HG03175 (cell line): Measurements from ENCODE around the gene CNTNAP2.

ENCODE experiments used
- ATAC-seq: cut with Tn5 transposase; IDR thresholded peaks from one replicate; pipeline ENCODE4 v1.9.1; 2021; ENCODE audit warnings: mild to moderate bottlenecking, moderate library complexity; ENCODE audit not compliant: unreplicated experiment

The CNTNAP2 gene

DNA sequence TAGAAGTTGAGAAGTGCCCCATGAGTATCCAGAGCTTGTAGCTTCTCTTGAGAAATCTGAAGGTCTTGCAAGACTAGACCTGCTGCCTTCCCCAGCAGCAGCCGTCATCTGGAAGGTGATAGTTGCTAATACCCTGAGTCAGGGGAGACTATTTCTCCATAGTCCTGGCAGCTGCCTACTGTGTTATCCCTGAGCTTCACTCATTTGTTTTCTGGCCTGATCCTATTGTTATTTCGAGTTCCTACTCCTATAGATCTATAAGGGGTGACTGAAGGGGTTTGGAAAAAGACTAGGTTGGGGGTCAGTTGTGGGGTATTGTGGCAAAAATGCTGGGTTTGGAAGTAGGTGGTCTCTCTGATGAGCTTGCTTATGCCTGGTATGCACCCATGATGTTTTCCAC, 297.8 kb downstream of the CNTNAP2 start:
- no peak for ATAC-seq

DNA sequence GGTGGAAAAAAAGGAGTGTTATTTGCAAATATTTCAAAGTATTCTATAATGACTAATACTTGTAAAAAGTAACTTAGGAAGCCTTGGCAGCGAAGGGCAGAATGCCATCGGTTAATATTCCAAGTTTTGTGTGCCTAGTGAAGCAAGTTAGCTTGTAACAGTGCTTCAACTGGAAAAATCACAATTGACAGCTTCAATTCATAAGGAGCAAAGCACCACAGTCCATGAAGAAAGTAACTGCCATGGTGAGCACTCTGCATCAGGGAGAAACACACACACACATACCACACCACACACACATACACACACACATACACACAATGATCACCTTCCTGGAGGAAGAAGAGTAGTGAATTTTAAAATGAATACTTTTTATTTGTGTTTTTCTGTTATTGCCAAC, 298.3 kb downstream of the CNTNAP2 start:
- no peak for ATAC-seq

DNA sequence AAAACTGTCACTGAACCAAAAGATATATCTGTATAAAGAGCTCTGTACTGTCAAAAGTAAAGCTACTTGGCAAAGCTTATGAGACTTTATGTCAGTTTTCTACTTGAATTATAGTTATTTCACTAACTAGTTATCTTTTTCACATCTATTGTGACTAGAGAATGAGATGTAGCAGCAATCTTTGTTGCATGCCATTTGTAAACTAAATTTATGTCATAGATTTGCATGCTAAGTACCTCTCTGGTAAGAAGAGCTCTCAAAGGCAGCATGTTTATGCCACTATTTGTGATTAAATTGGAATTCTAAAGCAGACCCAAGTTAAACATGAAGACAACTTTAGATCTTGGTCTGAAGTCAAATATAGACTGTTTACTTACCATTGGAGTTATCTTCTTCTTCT, 300.6 kb downstream of the CNTNAP2 start:
- ATAC-seq, result no peak

DNA sequence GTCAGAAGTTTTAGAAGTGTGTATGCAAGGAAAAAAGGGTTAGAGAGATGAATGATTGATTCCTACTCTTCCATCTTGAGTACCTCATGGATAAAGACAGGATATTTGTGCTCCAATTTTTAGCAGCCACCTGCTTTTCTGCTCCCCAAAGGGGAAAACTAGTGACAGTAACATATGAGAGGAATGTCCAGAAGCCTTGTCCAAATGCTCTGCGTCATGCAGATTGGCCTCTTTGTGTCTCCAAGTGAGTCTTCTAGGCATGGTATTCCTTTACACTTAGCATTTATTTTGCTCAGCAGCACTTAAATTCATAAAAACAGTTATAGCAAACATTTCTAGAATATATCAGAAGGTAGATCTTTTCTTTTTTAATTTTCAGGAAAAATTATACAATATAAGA, 306.8 kb downstream of the CNTNAP2 start:
- no peak for ATAC-seq

DNA sequence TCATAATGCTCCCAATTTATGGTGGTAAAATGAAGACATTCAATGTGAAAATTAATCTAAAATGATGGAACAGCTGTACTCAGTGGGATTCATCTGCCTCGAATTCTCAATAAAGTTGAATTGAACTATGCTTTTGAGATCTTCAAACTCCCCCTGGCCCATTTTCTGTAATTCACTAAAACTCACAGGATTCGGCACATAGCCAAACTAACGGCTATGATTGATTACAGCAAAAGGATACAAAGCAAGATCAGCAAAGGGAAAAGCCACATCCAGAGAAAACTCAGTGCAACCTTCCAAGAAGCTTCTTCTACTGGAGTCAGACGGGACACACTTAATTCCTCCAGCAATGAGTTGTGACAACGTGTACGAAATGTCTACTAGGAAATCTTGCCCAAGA, 307.5 kb downstream of the CNTNAP2 start:
- ATAC-seq, result no peak

DNA sequence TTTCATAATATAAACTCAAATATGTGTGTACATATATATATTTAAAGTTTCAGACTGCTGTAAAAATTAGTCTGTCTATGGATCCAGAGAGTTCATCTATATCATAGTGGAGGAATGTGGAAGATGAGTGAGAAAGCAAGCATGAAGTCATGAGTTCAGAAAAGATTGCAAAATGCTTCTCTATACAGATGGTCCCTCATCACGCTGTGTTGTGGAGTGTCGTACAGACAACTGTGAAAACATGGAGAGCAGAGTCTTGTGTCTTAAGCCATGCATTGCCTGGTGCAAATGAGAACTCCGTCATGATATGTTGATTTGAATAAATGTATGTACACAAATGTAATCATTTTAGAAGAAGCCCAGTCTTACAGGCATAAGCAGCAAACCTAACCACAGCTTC, 316.9 kb downstream of the CNTNAP2 start:
- no peak for ATAC-seq

DNA sequence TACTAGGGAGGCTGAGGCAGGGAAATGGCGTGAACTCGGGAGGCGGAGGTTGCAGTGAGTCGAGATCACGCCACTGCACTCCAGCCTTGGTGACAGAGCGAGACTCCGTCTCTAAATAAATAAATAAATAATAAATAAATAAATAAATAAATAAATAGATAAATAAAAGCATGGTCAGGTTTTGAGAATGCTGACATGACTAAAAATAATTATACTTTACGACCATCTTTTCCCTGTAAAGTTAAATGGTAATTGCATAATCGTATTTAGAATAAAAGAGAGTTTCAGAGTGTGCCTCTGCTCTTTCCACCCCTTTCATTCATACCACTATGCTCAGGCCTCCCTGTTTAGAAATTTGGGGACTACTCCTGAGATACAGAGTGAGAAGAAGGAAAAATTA, 326.5 kb downstream of the CNTNAP2 start:
- ATAC-seq, result no peak

DNA sequence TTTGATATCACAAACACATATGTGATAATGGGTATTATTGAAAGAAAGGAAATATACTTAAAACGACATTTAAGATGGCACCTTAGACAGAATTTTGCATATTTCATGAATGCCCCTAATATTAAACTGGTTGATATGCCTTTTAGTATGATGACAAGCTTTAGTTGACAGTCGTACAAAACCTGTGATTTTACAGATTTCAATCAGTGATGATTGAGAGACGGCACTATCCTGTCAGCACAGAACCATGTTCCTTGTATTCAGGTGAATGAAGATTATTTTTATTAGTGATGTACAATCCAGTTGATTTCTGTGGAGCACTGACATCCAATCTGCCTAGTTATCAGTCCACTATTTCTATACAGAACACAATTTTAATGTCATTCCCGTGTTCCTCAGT, 333.0 kb downstream of the CNTNAP2 start:
- no peak for ATAC-seq

DNA sequence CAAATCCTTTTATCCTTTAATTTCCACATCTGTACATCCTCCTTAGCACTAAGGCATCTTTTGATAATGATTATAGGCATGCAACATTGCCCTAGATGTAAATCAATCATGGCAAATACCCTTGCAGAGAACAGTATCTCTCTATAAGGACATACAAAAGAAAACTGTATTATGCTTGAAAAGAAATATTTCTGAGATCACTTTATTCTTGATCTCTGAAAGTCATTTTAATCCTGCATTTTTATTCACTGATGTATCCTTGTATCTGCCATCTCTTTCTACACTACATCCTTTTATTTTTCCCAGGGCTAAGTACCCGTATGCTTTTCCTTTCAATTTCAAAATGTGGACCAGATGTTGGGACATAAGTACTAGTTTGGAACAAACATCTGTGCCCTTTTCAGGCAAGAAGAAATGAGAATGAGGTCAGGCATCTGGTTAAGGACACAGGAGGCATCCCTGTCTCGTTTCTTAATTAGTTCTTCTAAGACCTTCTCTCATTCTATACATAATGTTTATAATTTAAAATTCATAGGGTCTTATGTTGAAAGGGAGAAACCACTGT, 338.6 kb downstream of the CNTNAP2 start:
- ATAC-seq, result no peak

DNA sequence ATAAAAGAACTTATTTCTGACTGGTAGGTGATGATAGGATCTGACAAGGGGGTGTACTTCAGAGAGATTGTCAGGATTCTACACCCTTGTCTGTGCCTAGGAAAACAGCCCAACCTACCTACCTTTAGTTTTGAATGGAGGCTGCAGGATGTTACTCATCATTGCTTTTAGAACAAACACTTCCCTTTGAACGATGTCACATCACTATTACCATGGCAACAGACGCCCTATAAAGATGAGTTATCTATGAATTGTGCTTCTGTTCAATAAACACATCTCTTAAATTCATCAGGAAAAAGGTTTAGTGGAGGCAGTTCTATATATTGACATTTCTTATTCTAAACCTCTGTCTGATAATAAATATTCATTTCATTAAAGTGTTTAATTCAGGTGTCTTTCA, 362.4 kb downstream of the CNTNAP2 start:
- no peak for ATAC-seq

DNA sequence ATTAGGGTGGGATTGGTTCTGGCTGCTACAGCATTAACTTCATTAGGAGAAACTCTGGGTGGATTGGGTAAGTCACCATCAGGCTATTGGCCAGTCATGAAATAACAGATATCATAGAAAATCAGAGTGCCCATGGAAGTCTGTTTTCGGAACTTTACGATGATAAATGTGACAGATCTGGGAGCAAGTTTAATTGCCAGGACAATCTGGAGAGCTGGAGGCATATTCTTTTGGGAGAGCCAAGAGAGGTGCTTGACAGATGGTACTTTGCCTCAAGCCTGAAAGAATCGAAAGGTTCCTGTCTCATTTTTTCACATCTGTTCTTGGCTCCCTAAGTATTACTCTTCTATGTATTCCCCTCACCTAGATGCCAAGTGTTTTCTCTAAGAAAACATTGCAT, 369.9 kb downstream of the CNTNAP2 start:
- ATAC-seq, result no peak

DNA sequence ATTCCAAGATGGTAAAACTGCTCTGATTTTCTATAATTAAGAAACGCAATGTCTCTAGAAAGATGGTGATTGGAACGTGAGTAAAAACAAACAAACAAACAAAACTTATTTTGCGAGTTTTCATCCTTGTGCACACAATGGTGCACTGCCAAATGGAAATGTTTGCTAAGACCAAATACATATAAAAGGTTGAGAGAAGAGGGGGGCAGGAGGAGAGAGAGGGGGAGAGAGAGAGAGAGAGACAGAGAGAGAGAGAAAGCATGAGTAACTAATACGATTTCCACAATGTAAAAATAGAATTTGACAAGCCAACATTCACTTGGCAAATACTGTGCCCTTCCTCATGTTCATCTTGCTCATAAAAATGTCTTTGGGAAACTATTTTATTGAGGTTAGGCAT, 375.4 kb downstream of the CNTNAP2 start:
- no peak for ATAC-seq

DNA sequence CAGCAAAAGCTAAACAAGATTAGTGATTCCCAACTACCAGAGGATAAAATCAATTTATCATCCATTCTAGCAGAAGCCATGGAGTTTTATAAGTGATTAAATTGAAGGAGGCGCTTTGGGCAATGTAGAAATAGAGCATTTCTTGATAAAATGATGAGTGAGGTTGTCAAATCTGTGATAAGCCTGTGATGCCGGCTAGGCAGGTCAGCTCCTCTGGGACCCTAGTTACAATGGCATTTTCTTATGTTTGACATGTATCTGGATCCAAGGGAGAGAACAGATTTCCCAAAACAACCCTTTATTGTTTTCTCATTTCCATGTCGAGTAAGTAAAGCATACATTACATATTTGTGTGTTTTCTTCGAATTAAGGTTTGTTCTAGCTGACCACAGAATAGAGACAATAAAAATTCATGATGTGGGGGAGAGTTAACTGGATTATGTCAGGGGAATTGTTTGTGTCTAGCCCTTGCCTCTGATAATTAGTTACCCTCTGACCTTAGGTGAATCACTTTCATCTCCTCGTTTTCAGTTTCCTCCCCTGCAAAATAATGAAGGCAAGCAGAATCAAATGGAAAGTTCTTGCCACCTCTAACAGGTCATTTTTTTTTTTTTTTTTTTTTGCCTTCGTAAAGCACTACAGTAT, 378.5 kb downstream of the CNTNAP2 start:
- no peak for ATAC-seq

DNA sequence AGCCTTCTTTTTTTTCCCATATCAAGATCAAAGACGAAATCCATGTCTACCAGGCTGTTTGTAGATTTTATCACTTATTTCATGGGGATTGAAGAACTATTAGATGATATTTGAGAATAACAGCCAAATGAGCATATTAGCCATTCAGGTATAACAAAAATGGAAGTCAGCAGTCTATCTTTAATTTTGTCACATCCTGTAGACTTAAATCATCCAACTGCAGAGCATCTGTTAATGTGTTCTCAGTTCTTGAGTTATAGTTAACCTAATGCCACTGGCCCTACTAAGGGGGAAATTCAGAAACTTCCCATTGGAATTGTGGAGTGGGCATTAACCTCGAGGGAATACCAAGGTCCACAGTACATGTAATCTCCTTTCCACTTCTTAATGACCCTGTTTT, 380.1 kb downstream of the CNTNAP2 start:
- ATAC-seq, result no peak

DNA sequence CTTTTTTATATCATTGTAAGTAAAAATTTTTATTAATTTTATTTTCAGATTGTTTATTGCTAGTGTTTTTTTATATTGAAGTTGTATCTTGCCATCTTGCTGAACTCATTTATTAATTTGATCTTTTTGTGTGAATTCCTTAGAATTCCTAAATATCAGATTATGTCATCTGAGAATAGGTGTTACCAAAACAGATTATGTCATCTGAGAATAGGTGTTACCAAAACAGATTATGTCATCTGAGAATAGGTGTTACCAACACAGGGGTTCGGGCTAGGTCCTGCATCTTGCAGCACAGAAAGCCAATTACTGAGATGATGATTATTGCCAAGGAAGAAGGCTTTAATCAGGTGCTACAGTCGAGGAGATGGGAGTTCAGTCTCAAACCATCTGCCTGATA, 383.4 kb downstream of the CNTNAP2 start:
- ATAC-seq, result no peak

DNA sequence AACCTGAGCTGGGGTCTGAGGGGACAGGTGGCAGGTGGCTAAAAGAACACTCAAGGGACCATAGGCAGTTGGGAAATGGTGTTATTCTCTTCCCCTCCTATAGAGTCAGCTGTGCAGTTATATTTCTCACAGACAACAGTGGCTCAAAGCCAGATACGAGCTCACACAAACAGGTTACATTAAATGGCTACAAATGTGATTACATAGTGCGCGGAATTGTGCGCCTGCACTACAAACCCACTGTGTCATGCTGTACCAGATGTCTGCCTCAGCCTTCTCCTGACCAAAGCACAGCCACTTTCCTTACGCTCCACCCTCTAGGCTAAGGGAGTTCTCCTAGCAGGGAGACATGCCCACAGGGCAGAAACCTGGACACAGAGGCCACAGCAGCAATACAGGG, 387.2 kb downstream of the CNTNAP2 start:
- ATAC-seq, result no peak

DNA sequence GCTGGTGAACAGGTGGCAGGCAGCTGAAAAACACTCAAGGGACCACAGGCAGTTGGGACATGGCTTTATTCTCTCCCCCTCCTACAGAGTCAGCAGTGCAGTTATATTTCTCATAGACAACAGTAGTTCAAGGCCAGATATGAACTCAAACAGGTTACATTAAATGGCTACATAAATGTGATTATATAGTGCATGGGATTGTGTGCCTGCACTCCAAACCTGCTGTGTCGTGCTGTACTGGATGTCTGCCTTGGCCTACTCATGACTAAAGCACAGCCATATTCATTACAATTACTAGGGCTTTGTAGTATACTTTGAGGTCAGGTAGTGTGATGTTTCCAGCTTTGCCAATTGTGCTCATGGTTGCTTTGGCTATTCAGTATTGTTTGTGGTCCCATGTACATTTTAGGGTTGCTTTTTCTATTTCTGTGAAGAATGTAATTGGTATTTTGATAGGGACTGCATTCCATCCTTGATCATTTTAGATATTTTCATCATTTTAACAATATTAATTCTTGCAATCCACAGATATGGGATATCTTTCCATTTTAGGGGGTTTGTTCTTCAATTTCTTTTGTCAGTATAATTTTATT, 393.6 kb downstream of the CNTNAP2 start:
- no peak for ATAC-seq

DNA sequence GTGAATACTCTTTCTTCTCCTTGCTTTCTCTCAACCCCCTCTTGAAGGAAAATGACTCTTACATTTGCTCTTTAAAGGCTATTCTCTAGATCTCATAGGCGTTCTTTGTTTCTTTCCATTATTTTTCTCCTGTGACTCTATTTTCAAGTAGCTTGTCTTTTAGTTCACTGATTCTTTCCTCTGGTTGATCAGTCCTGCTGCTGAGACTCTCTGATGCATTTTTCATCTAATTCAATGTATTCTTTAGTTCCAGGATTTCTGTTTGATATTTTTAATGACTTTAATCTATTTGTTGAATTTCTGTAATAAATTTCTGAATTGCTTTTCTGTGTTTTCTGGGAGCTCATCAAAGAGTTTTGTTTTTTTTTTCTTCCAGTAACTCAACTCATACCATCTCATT, 397.7 kb downstream of the CNTNAP2 start:
- ATAC-seq, result no peak

DNA sequence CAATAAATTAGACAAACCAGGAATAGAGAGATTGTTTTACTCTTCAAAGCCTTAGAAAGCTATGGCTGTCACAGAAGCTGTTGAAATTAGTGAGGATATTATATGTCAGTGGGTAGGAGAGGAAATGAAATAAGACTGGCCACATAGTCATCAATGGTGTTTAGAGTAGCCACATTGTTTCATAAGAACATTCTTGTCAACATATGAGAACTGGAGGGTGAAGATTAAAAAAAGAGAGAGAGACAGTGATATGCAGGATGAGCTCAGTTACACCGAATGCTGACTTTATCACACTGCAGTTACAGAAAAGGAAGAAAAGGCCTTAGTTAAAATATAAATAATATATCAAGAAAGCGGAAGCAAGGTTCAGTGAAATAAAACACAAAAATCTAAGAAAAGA, 412.0 kb downstream of the CNTNAP2 start:
- ATAC-seq, result no peak

DNA sequence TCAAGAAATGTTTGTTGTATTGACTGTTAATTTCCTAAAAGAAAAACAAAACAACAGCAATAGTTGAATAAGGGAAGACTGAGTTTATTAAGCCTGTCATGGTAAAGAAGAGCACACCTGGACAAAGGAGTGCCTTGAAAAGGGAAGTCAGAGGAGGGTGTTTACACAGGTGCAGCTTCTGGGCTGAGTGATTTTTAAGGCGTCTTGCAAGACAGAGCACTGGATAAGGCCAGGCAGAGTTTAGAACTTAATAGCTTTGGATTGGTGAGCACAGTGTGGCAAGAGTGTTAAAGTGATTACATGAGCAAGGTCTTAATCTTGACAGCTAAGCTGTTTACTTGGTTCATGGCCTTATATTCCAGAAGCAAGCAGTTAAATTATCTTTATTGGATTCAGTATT, 423.2 kb downstream of the CNTNAP2 start:
- no peak for ATAC-seq

DNA sequence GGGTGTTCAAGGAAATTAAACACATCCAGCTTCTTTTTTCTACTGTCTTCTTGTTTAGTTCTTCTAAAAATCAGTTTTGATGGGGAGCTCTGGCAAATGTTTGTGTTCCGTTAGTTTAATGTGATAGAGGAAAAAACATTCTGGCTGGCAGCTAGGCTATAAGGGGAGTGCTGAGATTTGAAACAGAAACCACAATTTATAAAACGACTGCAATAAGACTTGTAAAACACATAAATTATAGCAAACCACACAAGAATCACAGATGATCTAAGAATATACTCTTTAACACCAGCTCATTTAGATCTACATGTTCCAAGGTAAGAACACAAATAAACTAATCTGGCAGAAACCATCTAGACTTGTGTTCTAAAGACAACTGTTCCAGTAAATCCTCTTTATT, 425.5 kb downstream of the CNTNAP2 start:
- ATAC-seq, result no peak

DNA sequence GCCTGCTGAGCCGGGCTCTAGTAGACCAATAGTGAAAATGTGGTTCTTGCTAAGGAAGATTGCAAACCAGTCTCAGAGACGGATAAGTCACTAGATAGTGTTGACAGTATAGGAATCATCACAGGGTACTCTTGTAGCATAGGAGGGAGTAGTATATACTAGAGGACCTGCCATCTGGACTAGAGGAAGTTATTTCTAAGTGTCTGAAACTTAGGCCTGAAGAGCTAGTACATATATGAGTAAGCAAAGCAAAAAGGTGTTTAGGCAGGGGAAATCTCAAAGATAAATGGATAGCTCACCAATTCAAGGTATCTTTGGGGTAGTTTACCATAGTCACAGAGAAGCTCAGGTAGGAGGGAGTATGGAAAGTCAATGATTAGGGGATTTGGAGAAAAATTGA, 428.1 kb downstream of the CNTNAP2 start:
- ATAC-seq, result no peak

DNA sequence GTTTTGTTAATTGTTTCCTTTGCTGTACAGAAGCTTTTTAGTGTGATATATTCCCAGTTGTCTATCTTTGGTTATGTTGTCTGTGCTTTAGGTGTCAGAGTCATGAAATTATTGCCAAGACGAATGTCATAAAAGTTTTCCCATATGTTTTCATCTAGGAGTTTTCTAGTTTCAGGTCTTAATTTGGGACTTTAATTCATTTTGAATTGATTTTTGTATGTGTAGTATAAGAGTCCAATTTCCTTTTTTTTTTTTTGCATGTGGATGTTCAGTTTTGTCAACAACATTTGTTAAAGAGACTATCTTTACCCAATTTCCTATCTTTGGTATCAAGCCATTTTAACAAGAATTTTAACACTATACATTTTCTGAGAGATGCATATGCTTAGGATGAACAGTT, 432.2 kb downstream of the CNTNAP2 start:
- ATAC-seq, result no peak
